Left forelimb (tissue), 1 donor: ENCODE measurements around the gene VEGFB.

ENCODE experiments used
- DNase-seq: peaks from one replicate; pipeline ENCODE4 v3.0.0-alpha.2; 2018; ENCODE audit warnings: low spot score

VEGFB gene, protein sequence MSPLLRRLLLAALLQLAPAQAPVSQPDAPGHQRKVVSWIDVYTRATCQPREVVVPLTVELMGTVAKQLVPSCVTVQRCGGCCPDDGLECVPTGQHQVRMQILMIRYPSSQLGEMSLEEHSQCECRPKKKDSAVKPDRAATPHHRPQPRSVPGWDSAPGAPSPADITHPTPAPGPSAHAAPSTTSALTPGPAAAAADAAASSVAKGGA

GRCh38 chr11:64233913-64234586 is at the start of gene VEGFB:
Gene VEGFB, plus strand, starts transcription at chr11:64234584. Its CDS starts 250 bp downstream, at chr11:64234834.
- DNase-seq, result peak; percentile 84

DNA sequence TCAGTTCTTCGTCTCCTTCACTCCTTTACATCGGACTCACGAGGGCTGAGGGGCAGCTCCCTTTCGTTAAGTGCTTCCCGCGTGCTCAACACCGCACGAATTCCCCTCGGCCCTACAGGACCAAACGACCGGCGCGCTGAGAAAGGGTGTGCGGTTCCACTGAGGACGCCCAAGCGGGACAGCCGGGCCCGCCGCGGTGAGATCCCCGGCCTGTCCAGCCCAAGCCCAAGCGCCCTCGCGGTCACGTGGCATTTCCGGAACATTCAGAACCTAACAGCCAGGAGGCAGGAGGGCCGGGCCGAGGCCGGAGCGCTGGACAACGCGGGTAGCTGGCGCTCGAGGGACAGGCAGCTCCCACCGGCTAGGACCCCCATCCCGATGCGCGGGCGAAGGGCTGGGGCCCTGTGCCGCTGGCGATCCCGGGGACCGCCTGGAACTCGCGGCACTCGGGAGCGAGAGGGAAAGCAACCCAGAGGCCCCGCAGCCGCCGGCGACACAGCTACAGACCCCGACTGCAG is 49.1 kb upstream of the VEGFB start:
- no peak for DNase-seq

DNA sequence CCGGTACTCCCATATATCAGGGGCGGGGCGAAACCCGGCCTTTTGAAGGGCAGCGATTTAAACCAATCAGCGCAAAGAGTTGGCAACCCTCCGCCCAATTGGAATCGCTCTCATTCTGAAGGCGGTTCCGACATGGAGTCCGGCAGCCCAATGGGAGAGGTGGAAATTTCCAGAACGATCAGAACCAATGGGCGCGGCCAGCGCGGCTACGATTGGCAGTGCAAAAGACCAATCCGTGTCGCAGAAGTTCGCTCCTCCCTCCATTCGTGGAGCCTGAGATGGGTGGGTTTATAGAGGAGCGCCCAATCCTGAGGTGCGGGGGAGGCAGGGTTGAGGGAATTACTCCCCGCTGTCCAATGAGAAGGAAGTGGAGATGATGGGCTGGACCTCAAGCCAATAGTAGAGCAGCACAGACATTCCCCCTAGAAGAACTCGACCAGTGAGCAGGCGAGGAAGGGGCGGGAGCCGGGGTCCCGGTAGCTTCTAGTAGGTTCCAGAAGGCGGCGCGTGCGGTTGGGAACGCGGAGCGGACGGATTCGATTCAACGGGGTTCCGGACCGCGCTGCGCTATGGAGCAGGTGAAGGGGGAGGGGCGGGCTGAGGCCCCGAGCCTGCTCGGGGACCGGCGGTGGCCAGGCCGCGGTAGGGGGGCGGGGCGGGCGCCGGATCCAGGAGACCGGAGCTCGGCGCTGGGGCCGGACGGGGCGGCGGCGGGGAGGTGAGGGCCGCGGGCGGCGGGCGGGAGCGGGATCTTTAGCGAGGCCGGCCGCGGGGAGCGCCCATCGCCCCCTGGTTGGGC is 48.5 kb upstream of the VEGFB start, which contains the start of gene STIP1:
TSS of gene STIP1 (plus strand) at position 479 of the 799 bp plus-strand sequence. CDS start at position 570, 91 bp downstream.
- peak; percentile 99 for DNase-seq

GRCh38 chr11:64186492-64187165 is 47.8 kb upstream of the VEGFB start:
- no peak for DNase-seq

DNA sequence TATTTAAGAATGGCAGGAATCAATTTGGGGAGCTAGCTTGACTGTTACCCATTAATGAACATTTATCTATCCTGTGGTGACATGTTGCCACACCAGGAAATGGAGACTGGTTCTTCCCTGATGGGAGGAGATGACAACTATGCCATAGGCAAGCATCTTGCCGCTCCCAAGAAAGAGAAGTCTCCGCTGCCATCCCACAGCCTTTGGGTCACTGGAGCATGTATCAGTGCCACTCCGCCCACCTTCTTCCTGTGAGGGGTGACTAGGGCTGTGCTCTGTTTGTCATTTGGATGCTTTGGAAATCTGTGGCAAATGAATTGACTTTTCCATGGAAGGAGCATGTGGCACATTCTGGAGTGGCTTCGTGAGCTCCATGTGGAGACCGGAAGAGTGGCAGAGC is 42.0 kb upstream of the VEGFB start:
- no peak for DNase-seq

- no peak for DNase-seq
Observed at GRCh38 chr11:64196626-64197025, 37.8 kb upstream of the VEGFB start.

GRCh38 chr11:64198511-64198910 is 35.9 kb upstream of the VEGFB start:
- DNase-seq, result no peak

DNA sequence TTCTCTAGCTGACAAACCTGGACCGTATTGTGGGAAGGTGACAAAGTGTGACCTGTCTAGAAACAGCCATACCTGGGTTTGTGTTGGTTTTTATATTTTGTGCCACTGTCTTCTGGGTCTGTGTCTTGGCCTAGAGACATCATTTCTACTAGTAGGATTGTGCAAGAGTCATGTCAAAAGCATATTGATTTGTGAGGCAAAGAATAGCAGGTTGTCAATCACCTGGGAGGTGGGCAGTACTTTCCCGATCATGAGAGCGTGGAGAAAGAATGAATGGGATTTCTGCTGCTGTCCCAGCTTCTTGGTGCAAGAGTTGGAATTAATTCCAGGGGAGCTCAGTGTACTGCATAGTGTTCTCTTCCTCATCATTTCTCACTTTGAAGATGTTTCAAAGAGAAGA is 32.8 kb upstream of the VEGFB start:
- no peak for DNase-seq

DNA sequence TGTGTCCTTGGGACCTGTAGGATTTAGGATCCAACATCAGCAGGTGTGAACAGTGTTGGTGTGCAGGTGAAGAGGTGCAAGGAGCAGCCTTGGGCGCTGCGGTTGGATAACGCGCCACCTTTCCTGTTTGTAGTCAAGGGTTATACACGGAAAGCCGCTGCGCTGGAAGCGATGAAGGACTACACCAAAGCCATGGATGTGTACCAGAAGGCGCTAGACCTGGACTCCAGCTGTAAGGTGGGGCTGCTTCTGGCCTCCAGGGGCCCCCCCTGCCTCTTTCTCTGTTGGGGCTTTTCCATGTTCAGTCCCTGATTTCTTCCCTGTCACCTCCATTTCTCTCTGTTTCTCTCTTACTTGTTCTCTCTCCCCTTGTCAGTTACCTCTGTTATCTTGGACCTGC is 31.4 kb upstream of the VEGFB start:
- no peak for DNase-seq

GRCh38 chr11:64203421-64204079 is 30.8 kb upstream of the VEGFB start:
- no peak for DNase-seq

- no peak for DNase-seq
Observed at GRCh38 chr11:64204080-64204440, 30.3 kb upstream of the VEGFB start.

GRCh38 chr11:64204464-64204989 is 29.9 kb upstream of the VEGFB start:
- DNase-seq, result no peak

- no peak for DNase-seq
Observed at GRCh38 chr11:64206457-64207255, 27.7 kb upstream of the VEGFB start, which contains the start of gene FERMT3. Gene FERMT3, plus strand, starts transcription at chr11:64206721. Its CDS starts 644 bp downstream, at chr11:64207365.

GRCh38 chr11:64207256-64208085 is 26.9 kb upstream of the VEGFB start:
- no peak for DNase-seq

DNA sequence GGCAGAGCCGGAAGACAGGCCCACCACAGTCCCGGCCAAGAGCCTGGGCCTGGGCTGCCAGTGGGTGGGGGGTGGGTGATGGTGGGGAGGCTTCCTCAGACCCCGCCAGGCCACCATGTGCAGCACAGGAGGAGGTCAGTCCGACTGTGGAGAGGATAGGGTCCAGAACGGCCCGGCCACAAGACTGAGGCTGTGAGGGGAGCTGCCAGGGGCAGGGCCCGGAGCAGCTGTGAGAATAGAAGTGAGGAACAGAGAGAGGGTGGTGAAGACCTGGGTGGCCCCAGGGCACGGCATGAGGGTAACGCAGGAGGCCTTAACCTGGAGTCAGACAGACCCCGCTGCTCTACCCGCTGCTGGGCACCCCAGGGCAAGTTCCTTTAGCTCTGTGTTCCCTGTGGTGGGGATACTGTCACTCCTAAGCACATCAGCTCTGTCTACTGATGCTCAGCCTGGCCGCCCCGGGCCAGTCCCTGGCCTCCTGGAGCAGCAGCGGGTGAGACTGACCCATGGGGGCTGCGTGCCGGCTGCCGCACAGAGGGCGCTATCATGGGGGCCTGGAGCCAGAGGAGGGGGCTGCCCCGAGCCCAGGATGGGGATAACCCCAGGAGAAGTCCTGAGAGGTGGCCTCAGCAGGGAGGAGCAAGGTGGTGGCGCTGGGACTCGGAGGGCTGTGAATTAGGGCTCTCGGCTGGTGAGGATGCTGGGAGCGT is 26.1 kb upstream of the VEGFB start:
- no peak for DNase-seq

GRCh38 chr11:64208796-64209562 is 25.4 kb upstream of the VEGFB start:
- DNase-seq, result no peak

DNA sequence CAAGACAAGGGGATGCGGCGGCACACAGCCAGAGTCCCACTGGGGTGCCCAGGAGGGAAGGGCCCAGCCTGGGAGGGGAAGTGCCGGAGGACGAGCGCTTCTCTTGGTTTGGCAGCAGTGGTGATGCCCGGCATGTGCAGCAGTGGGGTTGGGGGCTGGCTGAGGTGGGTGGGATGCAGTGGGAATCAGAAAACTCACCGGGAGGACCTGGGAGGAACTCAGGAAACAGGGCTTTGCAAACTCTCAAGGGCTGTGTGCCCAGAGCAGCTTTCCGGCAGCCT is 24.9 kb upstream of the VEGFB start:
- no peak for DNase-seq

DNA sequence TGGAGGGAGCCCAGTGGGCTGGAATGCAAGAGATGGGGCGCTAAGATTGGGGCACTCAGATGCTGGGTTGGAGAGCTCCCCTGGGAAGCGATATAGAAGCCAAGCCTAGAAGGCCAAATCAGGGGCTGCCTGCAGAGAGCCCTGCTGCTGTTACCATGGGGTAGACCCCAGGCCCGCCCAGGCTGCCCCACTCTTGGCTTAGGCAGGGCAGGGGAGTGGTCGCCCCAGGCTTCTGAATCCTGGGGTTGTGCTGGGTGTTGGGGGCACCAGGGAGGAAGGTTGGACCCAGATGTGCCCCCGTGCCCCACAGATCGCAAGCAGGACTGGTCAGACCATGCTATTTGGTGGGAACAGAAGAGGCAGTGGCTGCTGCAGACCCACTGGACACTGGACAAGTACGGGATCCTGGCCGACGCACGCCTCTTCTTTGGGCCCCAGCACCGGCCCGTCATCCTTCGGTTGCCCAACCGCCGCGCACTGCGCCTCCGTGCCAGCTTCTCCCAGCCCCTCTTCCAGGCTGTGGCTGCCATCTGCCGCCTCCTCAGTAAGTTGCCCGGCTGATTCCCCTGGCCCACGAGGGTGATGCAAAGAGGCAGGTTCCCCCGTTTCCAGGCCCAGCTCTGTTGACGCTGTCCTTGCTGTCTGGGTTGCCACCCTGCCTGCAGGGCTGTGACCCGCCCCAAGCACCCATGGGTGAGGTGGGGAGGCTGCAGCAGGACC is 23.9 kb upstream of the VEGFB start:
- DNase-seq, result no peak
